GM18498 (cell line): Measurements from ENCODE around the gene CA7.
"Not testable (repeated sequence)": the region's sequence is repeated elsewhere in the genome, so short reads cannot be mapped to it uniquely, and the experiment has no call there.

ENCODE experiments used
- ATAC-seq: cut with Tn5 transposase; IDR thresholded peaks from one replicate; pipeline ENCODE4 v1.9.1; 2021; ENCODE audit warnings: mild to moderate bottlenecking, moderate library complexity; ENCODE audit not compliant: unreplicated experiment

Gene CA7

GRCh38 chr16:66846266-66846665 is 2.1 kb downstream of the CA7 start:
- no peak for ATAC-seq

GRCh38 chr16:66846831-66847230 is 2.6 kb downstream of the CA7 start:
- no peak for ATAC-seq

GRCh38 chr16:66847533-66848067 is 3.4 kb downstream of the CA7 start:
- ATAC-seq: no peak

GRCh38 chr16:66848172-66848571 is 4.0 kb downstream of the CA7 start:
- ATAC-seq: no peak

GRCh38 chr16:66849021-66849420 is 4.8 kb downstream of the CA7 start:
- ATAC-seq: no peak

- ATAC-seq: no peak
These were observed 5.3 kb downstream of the CA7 start for GRCh38 chr16:66849549-66849948.

GRCh38 chr16:66850115-66850815 is 6.1 kb downstream of the CA7 start:
- no peak for ATAC-seq

GRCh38 chr16:66851166-66851964 is 7.2 kb downstream of the CA7 start:
- no peak for ATAC-seq

GRCh38 chr16:66853261-66854139 is 9.3 kb downstream of the CA7 start:
- no peak for ATAC-seq

- ATAC-seq: no peak
These were observed 12.0 kb downstream of the CA7 start for GRCh38 chr16:66856184-66856730.

- ATAC-seq: no peak
These were observed 12.6 kb downstream of the CA7 start for GRCh38 chr16:66856801-66857200.

- ATAC-seq: no peak
These were observed 13.2 kb downstream of the CA7 start for GRCh38 chr16:66857437-66857836.

- no peak for ATAC-seq
These were observed 14.7 kb downstream of the CA7 start for GRCh38 chr16:66858740-66859396.

GRCh38 chr16:66859397-66860068 is 15.3 kb downstream of the CA7 start:
- ATAC-seq: no peak

- no peak for ATAC-seq
These were observed 17.9 kb downstream of the CA7 start for GRCh38 chr16:66862023-66862520.

- ATAC-seq: no peak
These were observed 19.5 kb downstream of the CA7 start for GRCh38 chr16:66863707-66864106.

GRCh38 chr16:66869424-66869823 is 25.2 kb downstream of the CA7 start:
- ATAC-seq: no peak

- not testable (repeated sequence) for ATAC-seq
These were observed 27.1 kb downstream of the CA7 start for GRCh38 chr16:66871363-66871762.

GRCh38 chr16:66871840-66872239 is 27.6 kb downstream of the CA7 start:
- ATAC-seq: no peak

GRCh38 chr16:66872559-66872942 is 28.3 kb downstream of the CA7 start:
- ATAC-seq: no peak
